Gastroesophageal sphincter (tissue), 3 donors: ENCODE data around the gene RBM46.

Source experiments
- CTCF ChIP-seq, 4 experiments: fragments of 200-600 bp in 2 of 4; fragments of 450-650 bp in 2 of 4; sonication (generic) in 1 of 4; IDR thresholded peaks; one replicate each; pipeline ENCODE4 v1.5.1; 2017 to 2019; ENCODE audit warnings: antibody characterized with exemption in 4 of 4, mild to moderate bottlenecking in 2 of 4, moderate library complexity in 2 of 4
- EP300 ChIP-seq: sonication (generic); formaldehyde crosslinking; IDR thresholded peaks from one replicate; pipeline ENCODE4 v1.6.1; 2017; ENCODE audit warnings: antibody characterized with exemption, mild to moderate bottlenecking
- POLR2A ChIP-seq, 2 donors: fragments of 450-650 bp; IDR thresholded peaks; one replicate each; pipeline ENCODE4 v1.6.1; 2017; ENCODE audit warnings: antibody characterized with exemption in 2 of 2, mild to moderate bottlenecking in 2 of 2, moderate library complexity in 1 of 2
- POLR2AphosphoS5 ChIP-seq: sonication (generic); formaldehyde crosslinking; IDR thresholded peaks from one replicate; pipeline ENCODE4 v1.6.1; 2017; ENCODE audit warnings: antibody characterized with exemption

DNA sequence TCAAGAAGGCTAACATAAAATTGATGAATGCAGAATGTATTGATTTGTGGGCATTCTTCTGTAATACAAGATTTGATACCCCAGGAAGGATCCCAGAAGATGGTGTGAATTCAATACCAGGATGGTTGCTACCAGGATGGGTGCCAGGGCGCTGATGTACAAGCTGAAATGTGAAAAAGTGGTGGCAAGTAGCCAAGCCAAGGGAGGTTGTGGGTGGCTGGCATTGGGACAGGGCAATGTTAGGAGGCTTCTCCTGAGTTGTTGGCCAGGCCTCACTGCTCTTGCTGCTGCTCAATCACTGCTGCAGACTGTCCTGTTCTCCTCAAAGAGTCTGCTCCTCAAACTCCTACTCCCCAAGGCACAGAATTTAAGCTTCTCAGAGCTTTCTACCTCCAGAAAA is 77.1 kb downstream of the RBM46 start:
- no peak for TF ChIP-seq CTCF (IDR thresholded peaks at IDR 0.05)
- no peak for TF ChIP-seq POLR2A (IDR thresholded peaks at IDR 0.05)
- no peak for TF ChIP-seq EP300
- no peak for TF ChIP-seq POLR2AphosphoS5
